PC-9 (cell line): ENCODE data around the gene MAFF. TPM values are rescaled to one million over a fixed set of nuclear protein-coding genes. Genes with fewer than 3 reads are reported as not detected.

ENCODE experiments used
- BruUV-seq: library from RNA; stranded (reverse); fragments of 400-500 nt; replicated peaks from 2 replicates; lab custom pipeline; 2021; lab: Mats Ljungman, UMichigan
- CTCF ChIA-PET: fragments of 300-600 bp; sonication (Branson Sonifier 250); formaldehyde crosslinking; loops from one replicate; lab custom pipeline; 2022; ENCODE audit warnings: antibody characterized with exemption; lab: Charles Lee
- POLR2A ChIA-PET: fragments of 300-600 bp; sonication (Branson Sonifier 250); formaldehyde crosslinking; loops from one replicate; lab custom pipeline; 2022; ENCODE audit warnings: antibody characterized with exemption; ENCODE audit not compliant: unreplicated experiment; lab: Charles Lee
- DNase-seq, 2 experiments: peaks; one replicate each; pipeline versions ENCODE4 v3.0.0 to v3.0.0-alpha.2; 2015 to 2022; ENCODE audit warnings: mixed read lengths in 1 of 2
- H2AFZ ChIP-seq: fragments of 200-600 bp; sonication (generic); 2 replicates; pipeline ENCODE4 v1.8.1; 2017; ENCODE audit warnings: antibody characterized with exemption
- H3F3A ChIP-seq: fragments of 200-600 bp; sonication (generic); 2 replicates; pipeline ENCODE4 v1.8.1; 2017; ENCODE audit warnings: antibody characterized with exemption, mild to moderate bottlenecking, low read depth; ENCODE audit not compliant: insufficient read depth
- H3K27ac ChIP-seq: fragments of 200-600 bp; sonication (generic); 2 replicates; pipeline ENCODE4 v1.6.1; 2016; ENCODE audit warnings: mixed run types
- H3K27me3 ChIP-seq: fragments of 200-600 bp; sonication (generic); 2 replicates; pipeline ENCODE4 v1.6.1; 2016; ENCODE audit warnings: low read depth, mixed run types; ENCODE audit not compliant: insufficient read depth
- H3K36me3 ChIP-seq: fragments of 200-600 bp; sonication (generic); 2 replicates; pipeline ENCODE4 v1.6.1; 2016; ENCODE audit warnings: low read depth, mixed run types
- H3K4me1 ChIP-seq: fragments of 200-600 bp; sonication (generic); replicated peaks from 2 replicates; pipeline ENCODE4 v1.6.1; 2016; ENCODE audit warnings: mixed run types; ENCODE audit not compliant: insufficient read depth
- H3K4me2 ChIP-seq: fragments of 200-600 bp; sonication (generic); 2 replicates; pipeline ENCODE4 v1.6.1; 2017; ENCODE audit warnings: mixed run types
- H3K4me3 ChIP-seq: fragments of 200-600 bp; sonication (generic); 2 replicates; pipeline ENCODE4 v1.6.1; 2016; ENCODE audit warnings: mixed run types
- H3K79me2 ChIP-seq: fragments of 200-600 bp; sonication (generic); 2 replicates; pipeline ENCODE4 v1.6.1; 2017; ENCODE audit warnings: low read depth, mixed run types
- H3K9me2 ChIP-seq: fragments of 200-600 bp; sonication (generic); 2 replicates; pipeline ENCODE4 v1.8.1; 2017; ENCODE audit warnings: mild to moderate bottlenecking; ENCODE audit not compliant: insufficient read depth
- H3K9me3 ChIP-seq: fragments of 200-600 bp; sonication (generic); 2 replicates; pipeline ENCODE4 v1.8.1; 2016; ENCODE audit warnings: low read depth; ENCODE audit not compliant: insufficient read depth
- H4K20me1 ChIP-seq: fragments of 200-600 bp; sonication (generic); 2 replicates; pipeline ENCODE4 v1.8.1; 2017; ENCODE audit not compliant: insufficient read depth
- CTCF ChIP-seq: fragments of 200-600 bp; sonication (generic); conservative IDR thresholded peaks from 2 replicates; pipeline ENCODE4 v1.6.1; 2017; ENCODE audit warnings: mixed run types, antibody characterized with exemption, mild to moderate bottlenecking, moderate library complexity
- EZH2 ChIP-seq: fragments of 200-600 bp; sonication (generic); IDR thresholded peaks from 2 replicates; pipeline ENCODE4 v1.8.0; 2017; ENCODE audit warnings: antibody characterized with exemption, low read depth
- intact Hi-C: fragments of 100-400 bp; cut with micrococcal nuclease; formaldehyde crosslinking; loops from one replicate; pipeline ENCODE4 v1.10.0; 2022; ENCODE audit not compliant: unreplicated experiment
- total RNA-seq: library from RNA; stranded (reverse); gene quantifications from 2 replicates; pipeline ENCODE4 v1.2.3, GENCODE V29; 2021

MAFF gene
- total RNA-seq, 1 experiment from 2014 or later: 27.9 TPM

DNA sequence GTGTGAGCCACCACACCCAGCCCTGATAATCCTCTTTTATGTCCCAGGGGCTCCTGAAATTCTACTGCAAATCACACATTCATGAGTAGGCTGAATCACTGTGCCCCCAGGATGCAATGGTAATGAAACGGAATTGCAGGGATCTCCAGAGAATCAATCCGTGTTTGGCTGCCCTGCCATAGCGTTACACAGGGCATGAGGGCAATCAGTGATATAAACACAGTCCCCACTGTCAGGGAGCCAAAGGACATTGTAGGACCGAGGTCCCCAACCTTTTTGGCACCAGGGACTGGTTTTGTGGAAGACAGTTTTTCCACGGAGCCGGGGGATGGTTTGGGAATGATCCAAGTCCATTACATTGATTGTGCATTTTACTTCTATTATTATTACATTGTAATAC is 11.2 kb upstream of the MAFF start:
- BruUV-seq: no TSS peak
- H3K27me3 ChIP-seq: no peaks in the 10 kb centered on the region
- ChIA-PET CTCF (no interaction called here), POLR2A (interaction anchor here (0.7 kb wide), 1 partner anchor 90 kb away, joined by 9 read pairs; no protein-coding TSS in a partner anchor)
- no peak overlapping the region for H3K27ac ChIP-seq
- no peak overlapping the region for H2AFZ ChIP-seq
- TF ChIP-seq CTCF (no peak), EZH2 (no peak)
- H3K9me2 ChIP-seq: no peaks in the 10 kb centered on the region
- H3K36me3 ChIP-seq: no peaks in the 10 kb centered on the region
- H3K79me2 ChIP-seq: no peaks in the 10 kb centered on the region
- peaks cover 43% of the 10 kb centered on the region for H3K4me1 ChIP-seq
- H3K4me2 ChIP-seq: no peak overlapping the region
- intact Hi-C loops: no loop called here
- no peaks in the 10 kb centered on the region for H3K9me3 ChIP-seq
- H3F3A ChIP-seq: peaks cover 31% of the 10 kb centered on the region
- no peak overlapping the region for H3K4me3 ChIP-seq
- H4K20me1 ChIP-seq: no peaks in the 10 kb centered on the region
- peak in 1 of 2 experiments; percentile 6 for DNase-seq

DNA sequence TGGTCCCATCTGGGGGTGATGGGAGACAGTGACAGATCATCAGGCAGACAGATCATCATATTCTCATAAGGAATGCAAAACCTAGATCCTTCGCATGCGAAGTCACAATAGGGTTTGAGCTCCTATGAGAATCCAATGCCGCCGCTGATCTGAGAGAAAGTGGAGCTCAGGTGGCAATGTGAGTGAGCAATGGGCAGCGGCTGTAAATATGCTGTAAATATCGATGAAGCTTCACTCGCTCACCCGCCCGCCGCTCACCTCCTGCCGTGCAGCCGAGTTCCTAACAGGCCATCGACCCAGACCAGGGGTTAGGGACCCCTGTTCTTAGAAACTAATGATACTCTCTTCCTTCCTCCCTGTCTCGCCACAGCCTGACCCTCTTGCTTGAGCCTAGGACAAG is 10.7 kb upstream of the MAFF start:
- Histone ChIP-seq H3K36me3 (no peaks in the 10 kb centered on the region), H3K79me2 (no peaks in the 10 kb centered on the region), H3K4me3 (no peak overlapping the region), H3K27ac (no peak overlapping the region), H3K9me3 (no peaks in the 10 kb centered on the region), H3K9me2 (no peaks in the 10 kb centered on the region), H3K4me2 (no peak overlapping the region), H4K20me1 (no peaks in the 10 kb centered on the region), H2AFZ (no peak overlapping the region), H3K4me1 (peaks cover 45% of the 10 kb centered on the region), H3K27me3 (no peaks in the 10 kb centered on the region), H3F3A (peaks cover 31% of the 10 kb centered on the region)
- CTCF ChIA-PET: no interaction called here
- BruUV-seq: no TSS peak
- TF ChIP-seq EZH2 (no peak), CTCF (no peak)
- intact Hi-C loops: no loop called here
- POLR2A ChIA-PET: no interaction called here
- no peak for DNase-seq

- no peaks in the 10 kb centered on the region for H3K27me3 ChIP-seq
- TF ChIP-seq CTCF (no peak), EZH2 (no peak)
- H3K9me3 ChIP-seq: no peaks in the 10 kb centered on the region
- DNase-seq: no peak
- H2AFZ ChIP-seq: no peak overlapping the region
- no peak overlapping the region for H3K27ac ChIP-seq
- H3K4me2 ChIP-seq: 0 out of 2 replicates have a peak overlapping the region, but pooled peaks have one; percentile 2
- BruUV-seq: no TSS peak
- peaks cover 25% of the 10 kb centered on the region for H3F3A ChIP-seq
- H3K36me3 ChIP-seq: no peaks in the 10 kb centered on the region
- intact Hi-C loops: no loop called here
- peaks cover 41% of the 10 kb centered on the region for H3K4me1 ChIP-seq
- POLR2A ChIA-PET: no interaction called here
- CTCF ChIA-PET: no interaction called here
- no peaks in the 10 kb centered on the region for H3K79me2 ChIP-seq
- H4K20me1 ChIP-seq: no peaks in the 10 kb centered on the region
- no peaks in the 10 kb centered on the region for H3K9me2 ChIP-seq
- H3K4me3 ChIP-seq: no peak overlapping the region
Observed at GRCh38 chr22:38191731-38192474, 9.9 kb upstream of the MAFF start.
